Mammary epithelial cell (primary cell): ENCODE measurements around the gene TIAM2.

Experiments
- EZH2 ChIP-seq: IDR thresholded peaks from 2 replicates; pipeline ENCODE4 v1.6.1; 2012; ENCODE audit warnings: low read length, inconsistent platforms, borderline replicate concordance
- TF ChIP-seq, protein P1 (sequence below), 2 donors: IDR thresholded peaks in 1 of 2; conservative IDR thresholded peaks in 1 of 2; 2 replicates each; pipeline ENCODE4 v1.5.1; 2011 to 2012; ENCODE audit warnings: inconsistent platforms in 2 of 2, low read length in 2 of 2, mild to moderate bottlenecking in 2 of 2, control low read depth in 1 of 2, low read depth in 1 of 2; ENCODE audit not compliant: insufficient read depth in 1 of 2; ENCODE audit errors: extremely low read depth in 1 of 2

GRCh38 chr6:155056756-155057155 lies 61.6 kb downstream of the TIAM2 start:
- TF ChIP-seq, protein P1, sequence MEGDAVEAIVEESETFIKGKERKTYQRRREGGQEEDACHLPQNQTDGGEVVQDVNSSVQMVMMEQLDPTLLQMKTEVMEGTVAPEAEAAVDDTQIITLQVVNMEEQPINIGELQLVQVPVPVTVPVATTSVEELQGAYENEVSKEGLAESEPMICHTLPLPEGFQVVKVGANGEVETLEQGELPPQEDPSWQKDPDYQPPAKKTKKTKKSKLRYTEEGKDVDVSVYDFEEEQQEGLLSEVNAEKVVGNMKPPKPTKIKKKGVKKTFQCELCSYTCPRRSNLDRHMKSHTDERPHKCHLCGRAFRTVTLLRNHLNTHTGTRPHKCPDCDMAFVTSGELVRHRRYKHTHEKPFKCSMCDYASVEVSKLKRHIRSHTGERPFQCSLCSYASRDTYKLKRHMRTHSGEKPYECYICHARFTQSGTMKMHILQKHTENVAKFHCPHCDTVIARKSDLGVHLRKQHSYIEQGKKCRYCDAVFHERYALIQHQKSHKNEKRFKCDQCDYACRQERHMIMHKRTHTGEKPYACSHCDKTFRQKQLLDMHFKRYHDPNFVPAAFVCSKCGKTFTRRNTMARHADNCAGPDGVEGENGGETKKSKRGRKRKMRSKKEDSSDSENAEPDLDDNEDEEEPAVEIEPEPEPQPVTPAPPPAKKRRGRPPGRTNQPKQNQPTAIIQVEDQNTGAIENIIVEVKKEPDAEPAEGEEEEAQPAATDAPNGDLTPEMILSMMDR (conservative IDR thresholded peaks at IDR 0.05 in 1 of 2, IDR thresholded peaks at IDR 0.05 in 1 of 2; ENCODE audit: extremely low read depth in 1 of 2, insufficient read depth in 1 of 2, low read depth in 1 of 2, low read length in 2 of 2) = no peak
- no peak for TF ChIP-seq EZH2
